Measurements from ENCODE around the gene PRKG1.

The PRKG1 gene

DNA sequence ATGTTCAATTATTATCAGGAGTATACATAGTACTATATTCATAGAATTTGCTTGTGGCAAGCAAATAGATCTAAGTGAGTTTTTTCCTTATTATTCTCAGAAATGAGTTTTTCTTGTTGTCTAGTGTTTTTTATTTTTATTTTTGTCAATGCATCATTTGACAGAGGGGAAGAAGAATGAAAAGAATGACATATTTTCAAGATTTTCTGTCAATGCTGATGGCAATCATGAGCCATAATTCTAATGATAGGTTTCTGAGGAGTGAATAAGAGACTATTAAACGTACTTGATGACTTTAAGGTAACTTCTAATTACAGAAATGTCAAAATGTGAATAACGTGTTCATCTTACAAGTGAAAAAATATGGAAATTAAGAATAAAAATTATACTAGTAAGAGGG is 769.7 kb downstream of the PRKG1 start:
- H3K4me3 ChIP-seq (ENCODE audit: low read depth in 1 of 2, low read length in 2 of 2) = no peak overlapping the region
- H3K27me3 ChIP-seq (ENCODE audit: insufficient read depth, low read length, poor library complexity) = no peaks in the 10 kb centered on the region
- DNase-seq (no peak), ATAC-seq (ENCODE audit: insufficient read depth, low read depth) (no peak)
- no peaks in the 10 kb centered on the region for H4K20me1 ChIP-seq (ENCODE audit: insufficient read depth, low read length)
- TF ChIP-seq EZH2 (IDR thresholded peaks at IDR 0.05; ENCODE audit: borderline replicate concordance, low read depth, low read length, severe bottlenecking) = no peak
- TF ChIP-seq, protein P1, sequence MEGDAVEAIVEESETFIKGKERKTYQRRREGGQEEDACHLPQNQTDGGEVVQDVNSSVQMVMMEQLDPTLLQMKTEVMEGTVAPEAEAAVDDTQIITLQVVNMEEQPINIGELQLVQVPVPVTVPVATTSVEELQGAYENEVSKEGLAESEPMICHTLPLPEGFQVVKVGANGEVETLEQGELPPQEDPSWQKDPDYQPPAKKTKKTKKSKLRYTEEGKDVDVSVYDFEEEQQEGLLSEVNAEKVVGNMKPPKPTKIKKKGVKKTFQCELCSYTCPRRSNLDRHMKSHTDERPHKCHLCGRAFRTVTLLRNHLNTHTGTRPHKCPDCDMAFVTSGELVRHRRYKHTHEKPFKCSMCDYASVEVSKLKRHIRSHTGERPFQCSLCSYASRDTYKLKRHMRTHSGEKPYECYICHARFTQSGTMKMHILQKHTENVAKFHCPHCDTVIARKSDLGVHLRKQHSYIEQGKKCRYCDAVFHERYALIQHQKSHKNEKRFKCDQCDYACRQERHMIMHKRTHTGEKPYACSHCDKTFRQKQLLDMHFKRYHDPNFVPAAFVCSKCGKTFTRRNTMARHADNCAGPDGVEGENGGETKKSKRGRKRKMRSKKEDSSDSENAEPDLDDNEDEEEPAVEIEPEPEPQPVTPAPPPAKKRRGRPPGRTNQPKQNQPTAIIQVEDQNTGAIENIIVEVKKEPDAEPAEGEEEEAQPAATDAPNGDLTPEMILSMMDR (IDR thresholded peaks at IDR 0.05; ENCODE audit: borderline replicate concordance, extremely low read depth, low read length, poor library complexity, severe bottlenecking) = no peak
- no peaks in the 10 kb centered on the region for H3K4me1 ChIP-seq (ENCODE audit: insufficient read depth, low read length)
- no peak overlapping the region for H3K9ac ChIP-seq (ENCODE audit: low read depth, low read length)
- no peaks in the 10 kb centered on the region for H3K79me2 ChIP-seq (ENCODE audit: insufficient read depth, low read length)
- H2AFZ ChIP-seq (ENCODE audit: low read depth, low read length) = no peak overlapping the region
- no peak overlapping the region for H3K4me2 ChIP-seq (ENCODE audit: insufficient read depth, low read length)
- no peaks in the 10 kb centered on the region for H3K36me3 ChIP-seq (ENCODE audit: insufficient read depth, low read length)
- no peaks in the 10 kb centered on the region for H3K9me3 ChIP-seq (ENCODE audit: insufficient read depth, low read length, severe bottlenecking)
- no peak overlapping the region for H3K27ac ChIP-seq (ENCODE audit: low read length)

DNA sequence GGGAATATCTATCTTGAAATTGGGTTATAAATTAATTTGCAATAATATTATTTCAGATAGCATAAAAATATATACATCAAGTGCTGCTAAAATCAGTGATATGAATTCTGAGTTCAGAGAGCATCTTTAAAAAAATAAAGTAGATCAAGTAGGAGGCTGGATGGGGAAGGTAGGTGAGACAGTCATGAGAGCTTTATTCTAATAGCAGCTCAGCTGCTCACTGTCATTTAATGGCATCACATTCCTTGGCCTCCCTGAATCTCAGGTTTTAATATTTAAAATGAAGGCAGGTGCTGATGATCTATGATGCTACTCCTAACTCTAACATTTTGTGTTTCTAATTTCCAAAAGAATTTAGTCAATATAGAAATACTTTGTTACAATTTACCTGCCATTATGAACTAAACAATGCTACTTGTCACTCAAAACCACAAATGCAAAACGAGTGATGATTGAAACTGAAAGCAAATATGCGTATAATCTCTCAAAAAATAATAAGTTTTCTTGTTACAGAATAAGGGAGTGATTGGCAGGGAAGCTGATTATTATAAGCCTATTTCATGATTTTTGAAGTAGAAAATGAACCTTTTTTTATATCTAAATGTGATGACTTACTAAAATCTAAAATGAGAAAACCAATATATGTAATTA is 772.7 kb downstream of the PRKG1 start:
- H3K36me3 ChIP-seq (ENCODE audit: insufficient read depth, low read length) = no peaks in the 10 kb centered on the region
- TF ChIP-seq, protein P1 (IDR thresholded peaks at IDR 0.05; ENCODE audit: borderline replicate concordance, extremely low read depth, low read length, poor library complexity, severe bottlenecking) = no peak
- no peak for TF ChIP-seq EZH2 (IDR thresholded peaks at IDR 0.05; ENCODE audit: borderline replicate concordance, low read depth, low read length, severe bottlenecking)
- H4K20me1 ChIP-seq (ENCODE audit: insufficient read depth, low read length) = no peaks in the 10 kb centered on the region

DNA sequence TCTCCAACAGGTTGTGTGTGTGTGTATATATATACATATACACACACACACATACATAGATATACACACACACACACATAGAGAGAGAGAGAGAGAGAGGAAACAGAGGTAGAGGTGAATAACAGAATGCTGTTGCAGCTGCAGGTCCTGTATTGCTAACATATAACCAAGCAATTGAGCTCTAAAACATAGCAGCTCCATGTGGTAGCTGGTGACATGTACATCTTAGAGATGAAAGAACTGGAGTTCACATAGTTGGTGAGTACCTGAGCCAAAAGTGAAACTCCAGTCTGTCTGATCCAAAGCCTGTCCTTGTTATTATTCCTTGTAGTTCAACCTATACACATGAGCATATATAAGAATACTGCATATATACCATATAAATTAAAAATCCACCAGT is 778.0 kb downstream of the PRKG1 start:
- Histone ChIP-seq H2AFZ (ENCODE audit: low read depth, low read length) (no peak overlapping the region), H3K4me1 (ENCODE audit: insufficient read depth, low read length) (no peaks in the 10 kb centered on the region), H3K27me3 (ENCODE audit: insufficient read depth, low read length, poor library complexity) (no peaks in the 10 kb centered on the region), H3K79me2 (ENCODE audit: insufficient read depth, low read length) (no peaks in the 10 kb centered on the region), H3K9ac (ENCODE audit: low read depth, low read length) (no peak overlapping the region), H3K4me3 (ENCODE audit: low read depth in 1 of 2, low read length in 2 of 2) (no peak overlapping the region), H3K27ac (ENCODE audit: low read length) (no peak overlapping the region), H3K9me3 (ENCODE audit: insufficient read depth, low read length, severe bottlenecking) (no peaks in the 10 kb centered on the region), H4K20me1 (ENCODE audit: insufficient read depth, low read length) (no peaks in the 10 kb centered on the region), H3K36me3 (ENCODE audit: insufficient read depth, low read length) (no peaks in the 10 kb centered on the region), H3K4me2 (ENCODE audit: insufficient read depth, low read length) (no peak overlapping the region)
- DNase-seq = no peak
- TF ChIP-seq, protein P1 (IDR thresholded peaks at IDR 0.05; ENCODE audit: borderline replicate concordance, extremely low read depth, low read length, poor library complexity, severe bottlenecking) = no peak
- no peak for TF ChIP-seq EZH2 (IDR thresholded peaks at IDR 0.05; ENCODE audit: borderline replicate concordance, low read depth, low read length, severe bottlenecking)
- 0 out of 3 replicates have a peak, but pooled peaks have one; percentile 39 for ATAC-seq (ENCODE audit: insufficient read depth, low read depth)

More for the DNA sequence above, 772.7 kb downstream of the PRKG1 start:
- DNase-seq = no peak
- Histone ChIP-seq H3K4me2 (ENCODE audit: insufficient read depth, low read length) (no peak overlapping the region), H3K4me3 (ENCODE audit: low read depth in 1 of 2, low read length in 2 of 2) (no peak overlapping the region), H3K27ac (ENCODE audit: low read length) (no peak overlapping the region), H3K9me3 (ENCODE audit: insufficient read depth, low read length, severe bottlenecking) (no peaks in the 10 kb centered on the region), H3K4me1 (ENCODE audit: insufficient read depth, low read length) (no peaks in the 10 kb centered on the region), H3K9ac (ENCODE audit: low read depth, low read length) (no peak overlapping the region), H2AFZ (ENCODE audit: low read depth, low read length) (no peak overlapping the region), H3K27me3 (ENCODE audit: insufficient read depth, low read length, poor library complexity) (no peaks in the 10 kb centered on the region), H3K79me2 (ENCODE audit: insufficient read depth, low read length) (no peaks in the 10 kb centered on the region)
- no peak for ATAC-seq (ENCODE audit: insufficient read depth, low read depth)
